NCI-H1930 (cell line): ENCODE measurements around the gene CYBA.
"Not testable (repeated sequence)": the region's sequence is repeated elsewhere in the genome, so short reads cannot be mapped to it uniquely, and the experiment has no call there.

Source experiments
- DNase-seq, 2 experiments: peaks; one replicate each; lab custom pipeline; 2025; lab: John Stamatoyannopoulos, UW

The CYBA gene

DNA sequence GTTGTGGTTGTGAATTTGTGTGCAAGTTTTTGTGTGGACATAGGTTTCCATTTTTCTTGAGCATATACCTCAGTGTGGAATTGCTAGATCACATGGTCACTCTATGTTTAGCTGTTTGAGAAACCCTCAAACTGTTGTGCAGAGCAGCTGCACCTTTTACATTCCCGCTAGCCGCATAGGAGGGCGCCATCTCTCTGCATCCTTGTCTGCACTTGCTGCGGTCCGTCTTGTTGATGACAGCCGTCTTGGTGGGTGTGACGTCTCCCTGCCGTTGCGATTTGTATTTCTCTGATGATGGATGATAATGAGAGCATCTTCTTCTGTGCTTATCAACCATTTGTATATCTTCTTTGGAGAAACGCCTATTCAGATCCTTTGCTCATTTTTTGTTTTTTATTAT lies 37.6 kb downstream of the CYBA start:
- DNase-seq: no peak

DNA sequence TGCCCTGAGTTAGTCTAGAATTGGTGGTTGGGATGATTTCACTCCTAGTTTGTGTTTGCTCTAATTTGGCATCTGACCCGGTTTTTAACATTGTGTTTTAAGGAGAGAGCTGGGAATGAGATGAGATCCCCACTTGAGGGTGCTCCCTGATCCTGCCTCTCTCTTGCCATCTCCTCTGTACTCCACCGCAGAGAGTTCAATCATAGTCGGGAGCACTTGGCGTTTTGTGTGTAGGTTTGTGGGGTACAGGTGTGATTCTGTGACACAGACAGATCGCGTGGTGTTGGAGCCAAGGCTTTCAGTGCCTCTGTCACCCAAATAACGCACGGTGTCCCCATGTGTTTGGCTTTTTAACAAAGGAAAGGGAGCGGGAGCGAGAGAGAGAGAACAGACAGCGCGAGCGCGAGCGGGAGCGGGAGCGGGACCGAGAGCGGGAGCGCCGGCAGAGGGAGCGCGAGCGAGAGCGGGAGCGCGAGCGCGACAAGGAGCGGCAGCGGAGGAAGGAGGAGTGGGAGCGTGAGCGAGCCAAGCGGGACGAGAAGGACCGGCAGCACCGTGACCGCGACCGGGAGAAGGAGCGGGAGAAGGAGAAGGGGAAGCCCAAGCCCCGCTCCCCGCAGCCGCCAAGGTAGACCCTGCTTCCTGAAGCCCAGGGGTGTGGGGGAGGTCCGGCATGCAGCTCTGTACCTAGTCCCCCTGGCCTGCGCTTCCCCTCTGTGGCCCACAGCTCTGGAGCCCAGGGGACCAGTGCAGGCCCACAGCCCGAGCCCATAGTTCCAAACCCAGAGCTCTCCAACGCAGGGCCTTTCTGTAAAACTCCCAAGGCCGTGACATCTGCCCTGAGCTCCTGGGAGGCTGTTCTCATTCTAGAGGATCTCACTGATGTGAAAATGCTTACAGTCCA lies 39.7 kb downstream of the CYBA start:
- DNase-seq: no peak

DNA sequence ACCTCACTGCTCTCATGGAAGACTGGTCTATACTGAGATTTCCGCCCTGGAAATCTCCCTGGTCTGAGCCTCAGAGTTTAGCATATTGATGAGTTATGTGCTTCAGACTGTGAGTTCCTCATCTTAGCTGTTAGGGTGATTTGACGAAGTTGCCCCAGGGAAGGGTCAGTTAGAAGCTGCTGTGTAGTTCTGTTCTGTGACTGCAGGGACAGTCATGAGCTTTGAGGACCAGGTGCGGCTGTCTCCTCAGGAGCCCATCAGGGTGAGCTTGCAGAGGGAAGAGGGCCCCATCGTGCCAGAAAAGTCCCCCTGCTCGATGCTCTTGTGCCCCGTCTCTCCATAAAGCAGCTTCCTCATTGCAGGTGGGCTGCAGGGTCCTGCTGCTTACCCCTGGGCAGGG lies 40.8 kb downstream of the CYBA start:
- DNase-seq: no peak

DNA sequence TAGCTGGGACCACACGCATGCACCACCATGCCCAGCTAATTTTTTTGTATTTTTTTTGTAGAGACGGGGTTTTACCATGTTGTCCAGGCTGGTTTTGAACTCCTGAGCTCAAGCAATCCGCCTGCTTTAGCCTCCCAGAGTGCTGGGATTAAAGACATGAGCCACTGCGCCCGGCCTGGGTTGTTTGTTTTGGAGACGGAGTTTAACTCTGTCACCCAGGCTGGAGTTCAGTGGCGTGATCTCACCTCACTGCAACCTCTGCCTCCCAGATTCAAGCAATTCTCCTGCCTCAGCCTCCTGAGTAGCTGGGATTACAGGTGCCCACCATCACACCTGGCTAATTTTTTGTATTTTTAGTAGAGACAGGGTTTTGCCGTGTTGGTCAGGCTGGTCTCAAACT lies 41.4 kb downstream of the CYBA start:
- DNase-seq: not testable (repeated sequence)

DNA sequence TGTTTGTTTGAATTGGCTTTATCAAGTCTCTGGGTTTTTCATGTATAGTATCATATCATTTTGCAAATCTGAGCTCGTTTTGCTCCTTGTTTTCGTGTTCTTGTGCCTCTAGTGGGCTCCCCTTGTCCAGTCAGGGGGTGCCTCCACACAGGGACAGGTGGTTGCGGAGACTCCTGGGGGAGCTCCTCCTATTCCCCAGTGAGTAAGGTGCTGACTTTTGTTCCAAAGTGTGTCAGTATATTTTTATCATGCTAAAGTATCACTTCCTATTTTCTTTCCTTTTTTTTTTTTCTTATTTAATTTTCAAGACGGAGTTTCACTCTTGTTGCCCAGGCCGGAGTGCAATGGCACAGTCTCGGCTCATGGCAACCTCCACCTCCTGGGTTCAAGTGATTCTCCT lies 42.8 kb downstream of the CYBA start:
- DNase-seq: no peak

DNA sequence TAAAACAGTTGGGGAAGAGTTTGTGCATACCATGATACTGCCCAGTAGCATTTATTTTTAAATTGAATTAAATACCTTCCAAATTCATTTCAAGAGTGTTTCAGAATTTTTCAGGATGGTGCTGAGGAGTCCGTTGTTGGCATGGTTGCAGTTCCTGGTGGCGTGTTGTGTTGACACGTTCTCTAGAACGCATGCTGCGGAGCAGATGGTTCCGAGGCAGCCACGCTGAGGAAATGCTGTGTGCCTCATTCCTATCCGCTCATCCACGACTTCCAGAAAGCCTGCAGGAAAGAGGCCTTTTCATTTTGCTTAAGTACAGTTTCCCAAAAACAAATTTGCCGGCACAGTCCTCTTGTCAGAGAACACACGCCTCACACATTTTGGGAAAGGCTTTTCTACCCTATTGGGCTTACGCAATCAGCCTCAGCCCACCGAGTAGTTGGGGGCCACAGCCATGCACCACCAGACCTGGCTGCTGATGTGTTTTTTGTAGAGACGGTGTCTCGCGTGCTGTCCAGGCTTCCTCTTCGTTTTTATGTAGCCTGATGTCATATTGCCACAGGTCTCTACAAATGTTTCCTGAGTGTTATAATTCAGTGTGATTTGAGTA lies 44.6 kb downstream of the CYBA start:
- no peak for DNase-seq

DNA sequence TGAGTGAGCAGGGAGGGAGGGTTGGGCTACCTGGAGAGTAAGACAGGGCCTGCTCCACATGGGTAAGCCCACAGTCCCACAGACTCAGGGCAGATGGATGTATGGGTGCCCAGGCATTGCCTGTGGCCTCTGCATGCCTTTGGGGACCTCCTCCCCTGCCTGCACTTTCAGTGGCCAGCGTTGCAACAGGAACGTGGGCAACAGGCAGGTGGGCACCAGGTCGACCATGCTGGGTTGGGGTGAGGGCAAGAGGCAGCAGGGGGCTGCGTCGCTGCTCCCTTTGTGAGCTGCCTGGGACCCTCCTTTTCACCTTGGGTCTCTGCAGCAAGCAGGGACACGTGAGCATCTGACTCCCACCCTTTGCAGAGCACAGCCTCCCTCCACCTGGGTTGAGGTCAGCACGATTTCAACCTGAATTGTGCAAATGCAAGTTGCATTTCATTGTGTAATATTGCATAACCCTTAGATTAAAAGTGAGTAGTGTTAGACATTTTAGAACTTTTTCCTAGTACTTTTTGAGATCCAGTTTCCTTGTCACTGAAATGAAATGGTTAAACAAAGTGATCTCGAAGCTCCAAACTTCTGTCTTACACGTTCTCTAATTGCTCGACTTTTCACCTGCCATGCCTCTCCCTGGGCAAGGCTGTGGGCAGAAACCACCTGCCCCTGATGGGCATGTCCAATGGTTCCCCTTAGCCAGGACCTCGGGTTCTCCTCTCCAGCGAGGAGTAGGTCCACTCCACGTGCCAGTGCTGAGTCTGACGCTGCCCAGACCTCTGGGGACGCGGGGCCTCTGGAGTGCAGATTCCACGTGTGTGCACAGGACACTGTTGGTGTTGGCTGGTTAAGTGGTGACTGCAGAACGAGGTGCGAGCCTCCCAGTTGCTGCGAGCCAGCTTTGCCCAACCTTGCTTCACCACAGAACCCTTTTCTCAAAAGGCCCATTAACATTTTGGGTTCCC lies 45.4 kb downstream of the CYBA start:
- DNase-seq: no peak

DNA sequence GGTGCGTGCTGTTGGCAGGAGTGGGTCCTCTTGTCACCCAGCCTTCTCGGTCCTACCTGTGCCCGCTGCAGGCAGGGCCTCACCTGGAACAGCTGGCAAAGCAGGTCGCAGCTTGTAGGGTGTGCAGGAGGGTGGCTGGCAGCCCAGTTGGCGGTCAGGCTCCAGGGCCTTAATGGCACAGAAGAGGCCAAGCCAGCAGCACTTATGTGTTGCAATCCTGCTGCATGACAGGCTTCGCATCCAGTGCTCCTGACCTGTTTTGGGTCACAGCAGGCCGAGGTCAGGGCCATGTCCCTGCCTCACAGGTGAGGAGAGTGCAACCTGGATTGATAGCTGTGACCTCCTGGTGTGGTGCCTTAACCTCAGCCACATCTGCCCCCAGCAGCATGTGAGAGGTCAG lies 48.8 kb downstream of the CYBA start:
- no peak for DNase-seq

DNA sequence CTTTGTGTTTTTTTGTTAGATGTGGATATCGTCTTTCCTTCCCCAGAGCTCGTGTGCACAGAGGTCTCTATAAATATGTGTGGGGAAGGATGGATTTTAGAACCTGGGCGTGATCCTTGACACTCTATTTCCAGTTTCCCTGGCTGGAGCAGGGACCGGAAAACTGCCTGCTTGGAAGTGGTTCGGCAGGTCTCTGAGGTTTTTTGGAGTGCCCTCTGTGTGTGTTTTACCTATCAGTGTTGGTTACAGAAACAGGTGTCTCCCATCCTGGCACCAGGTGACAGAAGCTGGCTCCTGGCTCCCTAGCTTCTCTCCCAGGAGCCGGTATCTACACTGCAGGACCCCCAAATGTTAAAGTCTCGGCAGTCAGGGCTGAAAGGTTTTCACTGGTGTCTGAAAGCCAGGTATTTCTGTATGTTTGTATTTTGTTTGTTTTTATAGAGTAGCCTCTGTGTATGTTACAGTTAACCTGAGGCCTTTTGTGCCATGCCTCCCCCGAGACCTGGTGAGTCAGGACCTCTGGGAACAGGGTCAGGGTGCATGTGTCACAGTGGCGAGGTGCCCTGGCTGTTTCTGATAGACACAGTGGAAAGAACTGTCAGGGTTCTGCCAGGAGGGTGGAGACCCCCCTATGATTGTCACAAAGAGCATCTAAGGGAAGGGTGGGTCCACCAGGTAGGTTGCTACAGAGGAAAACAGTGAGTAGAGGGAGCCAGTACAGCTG lies 49.4 kb downstream of the CYBA start:
- DNase-seq: no peak

DNA sequence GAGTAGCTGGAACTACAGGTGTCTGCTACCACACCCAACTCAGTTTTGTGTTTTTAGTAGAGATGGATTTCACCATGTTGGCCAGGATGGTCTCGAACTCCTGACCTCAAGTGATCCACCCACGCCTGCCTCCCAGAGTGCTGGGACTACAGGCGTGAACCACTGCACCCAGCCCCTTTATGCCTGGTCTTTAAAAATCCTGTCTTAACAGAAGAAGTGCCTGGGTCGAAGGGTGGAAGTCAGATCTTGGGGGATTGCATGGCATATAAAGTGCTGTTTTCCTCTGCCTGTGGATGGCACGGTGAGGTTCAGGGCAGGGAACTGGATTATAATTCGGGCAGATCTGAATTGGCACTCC lies 50.3 kb downstream of the CYBA start:
- no peak for DNase-seq

DNA sequence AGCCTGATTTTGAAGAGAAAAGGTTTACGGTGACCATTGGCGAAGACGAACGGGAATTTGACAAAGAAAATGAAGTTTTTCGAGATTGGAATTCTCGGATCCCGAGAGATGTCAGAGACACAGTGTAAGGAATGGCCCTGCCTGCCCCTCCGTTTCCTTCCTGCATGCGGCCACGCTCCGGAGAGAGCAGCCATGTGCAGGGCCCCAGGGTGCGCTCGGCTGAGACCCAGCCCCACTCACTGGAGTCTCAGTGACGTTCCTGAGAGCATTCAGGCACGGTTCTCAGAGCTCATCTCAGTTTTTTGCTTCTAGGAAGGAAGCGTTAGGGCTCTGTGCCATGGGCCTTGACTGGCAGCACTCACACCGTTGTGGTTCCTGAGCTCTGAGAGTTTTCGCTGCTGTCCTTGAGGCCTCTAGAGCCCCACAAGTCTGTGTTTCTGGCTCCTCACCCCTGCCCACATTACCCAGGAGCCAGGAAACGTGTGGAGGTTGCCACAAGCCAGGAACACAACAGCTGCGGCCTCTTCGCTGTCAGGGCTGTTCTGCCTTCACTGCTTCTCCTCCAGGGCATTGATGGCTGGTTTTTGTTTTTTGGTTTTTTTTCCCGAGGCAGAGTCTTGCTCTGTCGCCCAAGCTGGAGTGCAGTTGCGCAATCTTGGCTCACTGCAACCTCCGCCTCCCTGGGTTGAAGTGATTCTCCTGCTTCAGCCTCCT lies 50.9 kb downstream of the CYBA start:
- DNase-seq: no peak

DNA sequence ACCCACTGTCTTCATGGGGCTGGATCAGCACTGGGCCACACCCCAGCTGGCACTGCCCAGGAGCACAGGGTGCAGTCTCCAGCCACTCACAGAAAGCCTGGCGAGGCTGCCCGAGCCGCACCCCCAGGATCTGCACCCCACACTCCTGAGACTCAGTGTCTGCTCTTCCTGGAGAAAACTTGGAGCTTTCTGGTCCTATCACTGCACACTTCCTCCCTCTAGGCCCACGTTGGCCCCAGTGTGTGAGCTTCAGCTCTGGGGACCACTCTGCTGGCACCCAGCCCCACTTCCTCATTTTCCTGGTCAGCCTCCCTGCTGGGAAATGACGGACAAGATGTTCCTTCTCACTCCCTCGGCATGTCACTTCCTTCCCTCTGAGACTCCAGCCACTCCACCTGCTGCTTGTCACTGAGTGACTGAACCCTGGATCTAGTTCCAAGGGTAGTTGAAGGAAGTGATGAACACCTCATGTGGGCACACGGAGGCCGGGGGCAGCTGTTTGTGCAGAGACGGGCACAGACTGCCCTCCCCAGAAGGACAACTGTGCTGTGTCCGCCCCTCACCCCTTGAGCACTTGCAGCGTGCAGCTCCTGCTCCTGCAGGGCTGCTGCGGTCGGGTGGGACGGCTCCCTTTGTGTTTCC lies 51.6 kb downstream of the CYBA start:
- DNase-seq: no peak

DNA sequence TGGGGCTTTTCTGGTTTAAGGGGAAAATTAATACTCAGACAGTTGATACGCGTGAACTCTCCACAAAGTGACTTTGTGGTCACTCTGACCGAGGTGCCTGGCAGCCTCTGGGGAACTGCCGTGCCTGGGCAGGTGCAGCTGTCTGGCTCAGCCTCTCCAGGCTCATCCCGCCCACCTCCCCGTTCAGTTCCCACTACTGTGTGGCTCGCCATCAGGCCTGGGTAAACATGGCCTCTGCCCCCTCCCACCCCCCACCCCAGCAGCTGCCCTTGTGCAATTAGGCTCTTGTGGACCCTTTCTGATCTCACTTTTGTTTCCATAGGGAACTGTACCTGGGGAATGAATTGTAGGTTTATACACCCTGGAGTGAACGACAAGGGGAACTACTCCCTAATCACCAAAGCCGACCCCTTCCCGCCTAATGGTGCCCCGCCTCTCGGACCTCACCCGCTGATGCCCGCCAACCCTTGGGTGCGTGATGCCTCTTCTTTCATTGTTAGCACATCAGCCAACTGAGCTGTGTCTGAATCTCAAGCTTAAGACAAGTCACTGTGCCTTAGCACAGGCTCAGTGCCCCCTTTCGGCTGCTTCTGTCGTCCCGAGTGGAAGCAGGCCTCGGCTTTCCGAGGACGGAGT lies 52.9 kb downstream of the CYBA start:
- DNase-seq: no peak

DNA sequence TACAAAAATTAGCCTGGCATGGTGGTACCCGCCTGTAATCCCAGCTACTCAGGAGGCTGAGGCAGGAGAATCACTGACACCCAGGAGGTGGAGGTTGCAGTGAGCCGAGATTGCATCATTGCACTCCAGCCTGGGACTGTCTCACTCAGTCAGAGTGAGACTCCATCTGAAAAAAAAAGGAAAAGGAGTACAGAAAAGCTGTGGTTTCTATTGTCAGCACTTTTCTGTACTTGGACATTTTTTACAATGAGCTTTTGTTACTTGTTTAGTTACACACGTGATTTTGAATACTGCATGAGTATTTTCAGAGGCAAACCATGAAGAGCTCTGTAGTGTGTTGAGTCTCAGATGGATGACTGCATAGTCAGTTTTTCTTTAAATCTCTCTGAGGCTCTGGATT lies 54.4 kb downstream of the CYBA start:
- no peak for DNase-seq

DNA sequence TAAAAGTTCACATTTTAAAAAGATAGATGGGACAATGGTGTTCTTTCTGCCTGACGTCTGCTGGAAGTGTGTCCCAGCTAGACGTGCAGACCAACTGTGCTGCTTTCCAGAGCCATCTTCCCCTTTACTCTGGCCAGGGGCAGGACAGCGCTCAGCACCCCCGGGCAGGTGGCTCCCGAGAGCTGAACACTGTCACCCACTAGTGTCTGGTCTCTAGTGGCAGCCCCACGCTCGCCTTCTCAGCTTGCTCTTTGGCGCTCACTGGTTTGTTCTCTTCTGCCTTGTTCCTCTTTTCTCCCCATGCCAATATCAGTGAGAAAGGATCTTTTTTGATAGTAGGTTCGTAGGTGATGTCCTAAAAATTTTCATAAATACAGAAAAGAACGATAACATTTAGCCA lies 54.9 kb downstream of the CYBA start:
- no peak for DNase-seq

DNA sequence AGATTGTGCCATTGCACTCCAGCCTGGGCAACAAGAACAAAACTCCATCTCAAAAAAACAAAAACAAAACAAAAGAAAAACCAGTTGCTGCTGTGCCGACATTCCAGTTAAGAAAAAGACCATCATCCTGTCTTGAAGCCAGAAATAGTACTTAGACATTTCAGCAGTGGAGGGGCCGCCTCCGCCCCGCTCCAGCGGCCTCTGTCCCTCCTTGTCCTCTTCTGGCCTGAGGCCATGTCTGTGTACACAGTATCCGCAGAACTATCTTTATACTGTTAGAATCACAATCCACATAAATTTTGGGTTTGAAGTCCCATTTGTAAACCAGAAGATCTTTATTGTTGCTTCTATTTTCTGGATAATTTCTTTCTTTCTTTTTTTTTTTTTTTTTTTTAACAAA lies 55.8 kb downstream of the CYBA start:
- no peak for DNase-seq

DNA sequence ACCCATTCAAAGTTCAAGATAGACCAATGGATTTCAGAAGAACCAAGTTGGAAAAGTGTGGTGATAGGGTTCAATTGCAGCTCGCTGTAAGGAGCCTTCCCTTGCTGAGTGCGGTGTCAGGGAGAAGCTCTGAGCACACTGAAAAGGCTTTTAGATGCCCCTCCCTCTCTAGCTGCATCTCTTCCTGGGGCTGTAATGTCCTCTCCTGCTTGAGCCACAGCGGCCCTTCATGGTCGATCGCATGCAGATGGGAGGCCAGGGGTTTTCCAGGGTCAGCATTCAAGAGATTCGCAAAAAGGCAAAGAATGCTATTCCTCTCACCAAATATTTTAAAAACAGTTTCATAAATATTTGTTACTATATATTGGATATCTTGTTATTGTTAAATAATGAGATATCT lies 56.9 kb downstream of the CYBA start:
- DNase-seq: no peak

DNA sequence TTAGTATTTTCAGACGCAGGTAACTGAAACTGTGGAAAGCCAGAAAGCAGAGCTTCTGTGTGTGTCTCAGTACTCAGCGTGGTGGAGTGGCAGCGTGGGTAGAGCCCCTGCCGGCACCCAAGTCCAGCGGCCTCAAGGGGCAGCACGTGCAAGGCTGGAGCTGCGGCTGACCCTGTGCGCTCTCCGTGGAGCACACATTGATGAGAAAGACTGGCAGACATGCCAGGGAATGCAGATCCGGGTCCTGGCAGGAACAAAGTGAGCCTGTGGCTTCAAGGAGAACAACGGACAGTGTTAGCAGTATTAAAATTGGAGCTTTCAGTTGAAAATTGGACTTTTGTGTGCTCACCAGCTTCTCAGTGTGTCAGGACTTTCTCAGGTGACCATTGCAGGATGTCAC lies 57.4 kb downstream of the CYBA start:
- DNase-seq: no peak
